ENCODE results near the gene NUBPL.

DNA sequence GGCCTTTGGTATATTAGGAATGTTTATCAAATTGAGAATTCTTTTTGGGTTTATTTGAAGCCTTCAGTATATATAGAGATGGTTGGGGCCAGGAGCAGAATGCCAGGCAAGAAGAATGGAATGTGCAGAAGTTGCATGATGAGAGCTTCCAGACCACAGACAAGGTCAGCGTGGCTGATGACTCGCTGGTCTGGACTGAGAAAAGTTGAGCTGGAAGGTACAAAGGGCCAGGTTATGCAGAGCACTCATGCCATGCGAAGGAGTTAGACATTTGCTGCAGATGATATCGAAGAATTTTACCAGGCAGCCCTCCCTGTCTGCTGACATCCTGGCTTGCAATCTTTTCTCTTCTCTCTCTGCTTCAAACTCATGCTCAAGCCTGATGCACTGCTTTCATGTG lies 319.7 kb downstream of the NUBPL start:
- TF ChIP-seq KDM1A (IDR thresholded peaks at IDR 0.05; ENCODE audit: low read depth) (no peak), NFE2L2 (conservative IDR thresholded peaks at IDR 0.05; ENCODE audit: low read length) (no peak), POLR2A (IDR thresholded peaks at IDR 0.05; ENCODE audit: low read length) (no peak), CEBPB (IDR thresholded peaks at IDR 0.05) (no peak), RFX5 (IDR thresholded peaks at IDR 0.05) (no peak), JUNB (IDR thresholded peaks at IDR 0.05) (no peak)
- TF ChIP-seq, protein P1, sequence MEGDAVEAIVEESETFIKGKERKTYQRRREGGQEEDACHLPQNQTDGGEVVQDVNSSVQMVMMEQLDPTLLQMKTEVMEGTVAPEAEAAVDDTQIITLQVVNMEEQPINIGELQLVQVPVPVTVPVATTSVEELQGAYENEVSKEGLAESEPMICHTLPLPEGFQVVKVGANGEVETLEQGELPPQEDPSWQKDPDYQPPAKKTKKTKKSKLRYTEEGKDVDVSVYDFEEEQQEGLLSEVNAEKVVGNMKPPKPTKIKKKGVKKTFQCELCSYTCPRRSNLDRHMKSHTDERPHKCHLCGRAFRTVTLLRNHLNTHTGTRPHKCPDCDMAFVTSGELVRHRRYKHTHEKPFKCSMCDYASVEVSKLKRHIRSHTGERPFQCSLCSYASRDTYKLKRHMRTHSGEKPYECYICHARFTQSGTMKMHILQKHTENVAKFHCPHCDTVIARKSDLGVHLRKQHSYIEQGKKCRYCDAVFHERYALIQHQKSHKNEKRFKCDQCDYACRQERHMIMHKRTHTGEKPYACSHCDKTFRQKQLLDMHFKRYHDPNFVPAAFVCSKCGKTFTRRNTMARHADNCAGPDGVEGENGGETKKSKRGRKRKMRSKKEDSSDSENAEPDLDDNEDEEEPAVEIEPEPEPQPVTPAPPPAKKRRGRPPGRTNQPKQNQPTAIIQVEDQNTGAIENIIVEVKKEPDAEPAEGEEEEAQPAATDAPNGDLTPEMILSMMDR (IDR thresholded peaks at IDR 0.05) = no peak
- TF ChIP-seq, protein P2, sequence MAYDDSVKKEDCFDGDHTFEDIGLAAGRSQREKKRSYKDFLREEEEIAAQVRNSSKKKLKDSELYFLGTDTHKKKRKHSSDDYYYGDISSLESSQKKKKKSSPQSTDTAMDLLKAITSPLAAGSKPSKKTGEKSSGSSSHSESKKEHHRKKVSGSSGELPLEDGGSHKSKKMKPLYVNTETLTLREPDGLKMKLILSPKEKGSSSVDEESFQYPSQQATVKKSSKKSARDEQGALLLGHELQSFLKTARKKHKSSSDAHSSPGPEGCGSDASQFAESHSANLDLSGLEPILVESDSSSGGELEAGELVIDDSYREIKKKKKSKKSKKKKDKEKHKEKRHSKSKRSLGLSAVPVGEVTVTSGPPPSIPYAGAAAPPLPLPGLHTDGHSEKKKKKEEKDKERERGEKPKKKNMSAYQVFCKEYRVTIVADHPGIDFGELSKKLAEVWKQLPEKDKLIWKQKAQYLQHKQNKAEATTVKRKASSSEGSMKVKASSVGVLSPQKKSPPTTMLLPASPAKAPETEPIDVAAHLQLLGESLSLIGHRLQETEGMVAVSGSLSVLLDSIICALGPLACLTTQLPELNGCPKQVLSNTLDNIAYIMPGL (CRISPR knock-in tag; IDR thresholded peaks at IDR 0.05; ENCODE audit: borderline replicate concordance) = no peak

Data from A549 (cell line).